DND-41 (cell line): ENCODE results near the gene PLEKHM3.

ENCODE experiments used
- ATAC-seq: fragments of 200-7000 bp; cut with Tn5 transposase; 3 replicates; pipeline ENCODE4 v1.9.1; 2021; ENCODE audit warnings: low read depth; ENCODE audit not compliant: insufficient read depth
- DNase-seq: peaks from one replicate; pipeline ENCODE4 v3.0.0-alpha.2; 2020
- H2AFZ ChIP-seq: 2 replicates; pipeline ENCODE4 v1.6.0; 2012; ENCODE audit warnings: low read depth, low read length
- H3K27ac ChIP-seq: 2 replicates; pipeline ENCODE4 v1.5.1; 2012; ENCODE audit warnings: low read length, inconsistent platforms
- H3K27me3 ChIP-seq: fragments of 200-600 bp; sonication (generic); 2 replicates; pipeline ENCODE4 v1.6.0; 2012; ENCODE audit warnings: low read length, mild to moderate bottlenecking, inconsistent platforms; ENCODE audit not compliant: insufficient read depth, poor library complexity
- H3K36me3 ChIP-seq: 2 replicates; pipeline ENCODE4 v1.5.1; 2012; ENCODE audit warnings: low read length, inconsistent platforms; ENCODE audit not compliant: insufficient read depth
- H3K4me1 ChIP-seq: 2 replicates; pipeline ENCODE4 v1.5.1; 2012; ENCODE audit warnings: mild to moderate bottlenecking, low read length; ENCODE audit not compliant: insufficient read depth
- H3K4me2 ChIP-seq: 2 replicates; pipeline ENCODE4 v1.6.0; 2012; ENCODE audit warnings: mild to moderate bottlenecking, moderate library complexity, low read length, inconsistent platforms; ENCODE audit not compliant: insufficient read depth
- H3K4me3 ChIP-seq, 2 experiments: fragments of 200-600 bp in 1 of 2; shearing (Covaris generic) in 1 of 2; 2 replicates each; pipeline ENCODE4 v1.5.1; 2012 to 2016; ENCODE audit warnings: inconsistent platforms in 2 of 2, low read length in 2 of 2, mild to moderate bottlenecking in 2 of 2, low read depth in 1 of 2, moderate library complexity in 1 of 2
- H3K79me2 ChIP-seq: 2 replicates; pipeline ENCODE4 v1.6.0; 2012; ENCODE audit warnings: low read length, inconsistent platforms; ENCODE audit not compliant: insufficient read depth
- H3K9ac ChIP-seq: 2 replicates; pipeline ENCODE4 v1.6.0; 2012; ENCODE audit warnings: low read depth, mild to moderate bottlenecking, inconsistent platforms, low read length, moderate library complexity
- H3K9me3 ChIP-seq: 2 replicates; pipeline ENCODE4 v1.5.1; 2012; ENCODE audit warnings: low read length, moderate library complexity, mild to moderate bottlenecking, inconsistent platforms; ENCODE audit not compliant: insufficient read depth, severe bottlenecking
- H4K20me1 ChIP-seq: 2 replicates; pipeline ENCODE4 v1.6.0; 2012; ENCODE audit warnings: low read length; ENCODE audit not compliant: insufficient read depth
- CTCF ChIP-seq: IDR thresholded peaks from 2 replicates; pipeline ENCODE4 v1.5.1; 2012; ENCODE audit warnings: borderline replicate concordance, low read length, moderate library complexity, mild to moderate bottlenecking; ENCODE audit not compliant: poor library complexity, severe bottlenecking; ENCODE audit errors: extremely low read depth
- EZH2 ChIP-seq: IDR thresholded peaks from 3 replicates; pipeline ENCODE4 v1.6.1; 2012; ENCODE audit warnings: borderline replicate concordance, low read depth, mild to moderate bottlenecking, moderate library complexity, low read length, inconsistent platforms; ENCODE audit not compliant: severe bottlenecking

PLEKHM3 gene

GRCh38 chr2:207969249-207969648, 56.1 kb downstream of the PLEKHM3 start:
- Histone ChIP-seq H3K4me3 (no peak overlapping the region), H3K9me3 (no peaks in the 10 kb centered on the region), H3K9ac (no peak overlapping the region), H3K27me3 (no peaks in the 10 kb centered on the region), H3K27ac (no peak overlapping the region), H3K79me2 (no peaks in the 10 kb centered on the region), H4K20me1 (no peaks in the 10 kb centered on the region), H3K4me2 (no peak overlapping the region), H3K4me1 (no peaks in the 10 kb centered on the region), H3K36me3 (no peaks in the 10 kb centered on the region), H2AFZ (no peak overlapping the region)
- ATAC-seq (no peak), DNase-seq (no peak)
- TF ChIP-seq CTCF (no peak), EZH2 (no peak)

GRCh38 chr2:207967121-207967520, 58.2 kb downstream of the PLEKHM3 start:
- TF ChIP-seq EZH2: no peak
- no peak for TF ChIP-seq CTCF
- H3K9me3 ChIP-seq: peaks cover 9% of the 10 kb centered on the region
- H3K27me3 ChIP-seq: no peaks in the 10 kb centered on the region
- no peak for DNase-seq
- no peaks in the 10 kb centered on the region for H4K20me1 ChIP-seq
- no peaks in the 10 kb centered on the region for H3K79me2 ChIP-seq
- H3K4me2 ChIP-seq: no peak overlapping the region
- no peak overlapping the region for H3K4me3 ChIP-seq
- H3K36me3 ChIP-seq: peaks cover 10% of the 10 kb centered on the region; the same call in 1 of the 2 replicates
- no peaks in the 10 kb centered on the region for H3K4me1 ChIP-seq
- no peak overlapping the region for H2AFZ ChIP-seq
- no peak overlapping the region for H3K9ac ChIP-seq
- H3K27ac ChIP-seq: no peak overlapping the region
- no peak for ATAC-seq

- Histone ChIP-seq H3K27ac (no peak overlapping the region), H2AFZ (no peak overlapping the region), H3K4me2 (no peak overlapping the region), H4K20me1 (no peaks in the 10 kb centered on the region), H3K27me3 (no peaks in the 10 kb centered on the region), H3K9me3 (peaks cover 13% of the 10 kb centered on the region), H3K4me1 (no peaks in the 10 kb centered on the region), H3K79me2 (no peaks in the 10 kb centered on the region), H3K9ac (no peak overlapping the region), H3K36me3 (peaks cover 15% of the 10 kb centered on the region), H3K4me3 (no peak overlapping the region)
- ATAC-seq (no peak), DNase-seq (no peak)
- TF ChIP-seq EZH2 (no peak), CTCF (no peak)
Observed at GRCh38 chr2:207960911-207961310, 64.4 kb downstream of the PLEKHM3 start.

- Histone ChIP-seq H3K9me3 (peaks cover 13% of the 10 kb centered on the region), H3K4me2 (no peak overlapping the region), H4K20me1 (no peaks in the 10 kb centered on the region), H3K36me3 (peaks cover 15% of the 10 kb centered on the region), H3K27ac (no peak overlapping the region), H3K27me3 (no peaks in the 10 kb centered on the region), H2AFZ (no peak overlapping the region), H3K79me2 (no peaks in the 10 kb centered on the region), H3K4me1 (no peaks in the 10 kb centered on the region), H3K9ac (no peak overlapping the region), H3K4me3 (no peak overlapping the region)
- TF ChIP-seq CTCF: no peak
- no peak for TF ChIP-seq EZH2
- DNase-seq: no peak
- no peak for ATAC-seq
Observed at GRCh38 chr2:207960090-207960489, 65.2 kb downstream of the PLEKHM3 start.
